Measurements from ENCODE around the gene TRAIP. TPM values are rescaled to one million over a fixed set of nuclear protein-coding genes. Genes with fewer than 3 reads are reported as not detected.
"Not testable (repeated sequence)": the region's sequence is repeated elsewhere in the genome, so short reads cannot be mapped to it uniquely, and the experiment has no call there.

The TRAIP gene
- total RNA-seq, 6 experiments from 2014 or later: 3.4 to 7.5 (median 6.3) TPM

DNA sequence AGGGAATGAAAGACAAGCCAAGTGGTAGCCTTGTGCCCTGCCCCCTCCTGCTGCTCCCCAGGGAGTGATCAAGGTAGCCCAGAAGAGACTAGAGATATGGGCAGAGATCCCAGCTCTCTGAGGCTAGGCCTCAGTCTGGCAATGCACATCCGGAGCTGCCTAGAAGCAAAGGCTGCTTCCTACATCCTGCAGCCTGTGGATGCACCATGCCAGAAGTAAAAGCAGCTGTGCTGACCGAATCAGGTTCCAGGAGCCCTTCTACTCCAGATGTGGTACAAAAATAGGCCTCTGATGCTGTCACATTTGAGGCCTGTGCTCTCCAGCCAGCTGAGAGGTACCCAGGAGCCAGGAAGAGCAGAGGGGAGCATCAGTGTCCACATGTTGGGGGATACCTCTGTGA lies 16.0 kb downstream of the TRAIP start:
- TF ChIP-seq, protein P1, sequence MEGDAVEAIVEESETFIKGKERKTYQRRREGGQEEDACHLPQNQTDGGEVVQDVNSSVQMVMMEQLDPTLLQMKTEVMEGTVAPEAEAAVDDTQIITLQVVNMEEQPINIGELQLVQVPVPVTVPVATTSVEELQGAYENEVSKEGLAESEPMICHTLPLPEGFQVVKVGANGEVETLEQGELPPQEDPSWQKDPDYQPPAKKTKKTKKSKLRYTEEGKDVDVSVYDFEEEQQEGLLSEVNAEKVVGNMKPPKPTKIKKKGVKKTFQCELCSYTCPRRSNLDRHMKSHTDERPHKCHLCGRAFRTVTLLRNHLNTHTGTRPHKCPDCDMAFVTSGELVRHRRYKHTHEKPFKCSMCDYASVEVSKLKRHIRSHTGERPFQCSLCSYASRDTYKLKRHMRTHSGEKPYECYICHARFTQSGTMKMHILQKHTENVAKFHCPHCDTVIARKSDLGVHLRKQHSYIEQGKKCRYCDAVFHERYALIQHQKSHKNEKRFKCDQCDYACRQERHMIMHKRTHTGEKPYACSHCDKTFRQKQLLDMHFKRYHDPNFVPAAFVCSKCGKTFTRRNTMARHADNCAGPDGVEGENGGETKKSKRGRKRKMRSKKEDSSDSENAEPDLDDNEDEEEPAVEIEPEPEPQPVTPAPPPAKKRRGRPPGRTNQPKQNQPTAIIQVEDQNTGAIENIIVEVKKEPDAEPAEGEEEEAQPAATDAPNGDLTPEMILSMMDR (IDR thresholded peaks at IDR 0.05): no peak
- Mint-ChIP-seq H3K4me3 (no peak overlapping the region), H3K9me3 (no peaks in the 10 kb centered on the region), H3K27me3 (ENCODE audit: insufficient read depth) (no peaks in the 10 kb centered on the region; the same call in 1 of the 2 replicates), H3K4me1 (ENCODE audit: low read depth) (peaks cover 25% of the 10 kb centered on the region), H3K36me3 (ENCODE audit: low read depth) (no peaks in the 10 kb centered on the region), H3K27ac (no peak overlapping the region)
- DNase-seq: no peak

DNA sequence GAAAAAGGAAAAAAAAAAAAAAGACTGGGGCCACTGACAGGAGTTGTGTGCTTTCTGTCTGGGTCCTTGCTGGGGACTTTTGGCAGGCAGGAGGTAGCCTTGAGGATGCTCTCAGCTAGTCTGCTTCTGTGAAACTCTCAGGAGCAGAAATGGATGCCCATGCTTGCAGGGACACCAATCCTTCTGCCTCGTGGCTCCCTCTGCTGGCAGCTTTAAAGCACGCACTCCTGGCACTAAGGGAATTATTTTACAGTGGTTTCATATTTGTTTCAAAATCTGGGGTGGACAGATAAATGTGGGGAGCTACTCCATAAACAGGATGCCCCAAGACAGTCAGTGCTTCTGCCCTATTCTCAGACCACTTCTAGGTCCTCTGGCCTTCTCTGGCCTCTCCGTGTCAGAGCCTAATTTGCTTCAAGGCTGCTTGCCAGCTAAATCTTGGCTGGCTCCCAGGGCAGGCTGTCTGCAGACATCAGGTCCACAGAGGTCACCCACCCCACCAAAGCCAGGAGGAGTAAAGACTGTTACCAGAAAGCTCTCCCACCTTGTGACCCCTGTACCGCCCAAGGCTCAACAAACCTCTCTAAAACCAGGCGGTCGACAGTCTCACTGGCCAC lies 17.1 kb downstream of the TRAIP start:
- H3K9me3 Mint-ChIP-seq: no peaks in the 10 kb centered on the region
- H3K27ac Mint-ChIP-seq: no peak overlapping the region
- peaks cover 18% of the 10 kb centered on the region for H3K4me1 Mint-ChIP-seq (ENCODE audit: low read depth)
- peak; percentile 68 for DNase-seq
- no peak overlapping the region for H3K4me3 Mint-ChIP-seq
- no peaks in the 10 kb centered on the region for H3K36me3 Mint-ChIP-seq (ENCODE audit: low read depth)
- TF ChIP-seq, protein P1 (IDR thresholded peaks at IDR 0.05): peak; percentile 94
- no peaks in the 10 kb centered on the region; the same call in 1 of the 2 replicates for H3K27me3 Mint-ChIP-seq (ENCODE audit: insufficient read depth)

- TF ChIP-seq, protein P1 (IDR thresholded peaks at IDR 0.05): no peak
Observed at GRCh38 chr3:49831341-49831740, 25.0 kb downstream of the TRAIP start.

GRCh38 chr3:49826016-49826415 lies 30.3 kb downstream of the TRAIP start:
- Mint-ChIP-seq H3K27ac (no peak overlapping the region), H3K27me3 (ENCODE audit: insufficient read depth) (peaks cover 2% of the 10 kb centered on the region), H3K9me3 (no peaks in the 10 kb centered on the region), H3K36me3 (ENCODE audit: low read depth) (no peaks in the 10 kb centered on the region), H3K4me3 (no peak overlapping the region), H3K4me1 (ENCODE audit: low read depth) (no peaks in the 10 kb centered on the region)
- TF ChIP-seq, protein P1 (IDR thresholded peaks at IDR 0.05): no peak
- no peak for DNase-seq

More at GRCh38 chr3:49831341-49831740, 25.0 kb downstream of the TRAIP start:
- H3K27me3 Mint-ChIP-seq (ENCODE audit: insufficient read depth): peaks cover 1% of the 10 kb centered on the region
- DNase-seq: no peak
- H3K4me1 Mint-ChIP-seq (ENCODE audit: low read depth): no peaks in the 10 kb centered on the region
- no peak overlapping the region for H3K4me3 Mint-ChIP-seq
- H3K9me3 Mint-ChIP-seq: no peaks in the 10 kb centered on the region
- H3K27ac Mint-ChIP-seq: no peak overlapping the region
- H3K36me3 Mint-ChIP-seq (ENCODE audit: low read depth): no peaks in the 10 kb centered on the region

- not testable (repeated sequence) for H3K27me3 Mint-ChIP-seq (ENCODE audit: insufficient read depth); H3K36me3 Mint-ChIP-seq (ENCODE audit: low read depth); H3K4me1 Mint-ChIP-seq (ENCODE audit: low read depth); H3K4me3 Mint-ChIP-seq; H3K27ac Mint-ChIP-seq; DNase-seq; H3K9me3 Mint-ChIP-seq
Observed at GRCh38 chr3:49823131-49823530, 33.2 kb downstream of the TRAIP start.

DNA sequence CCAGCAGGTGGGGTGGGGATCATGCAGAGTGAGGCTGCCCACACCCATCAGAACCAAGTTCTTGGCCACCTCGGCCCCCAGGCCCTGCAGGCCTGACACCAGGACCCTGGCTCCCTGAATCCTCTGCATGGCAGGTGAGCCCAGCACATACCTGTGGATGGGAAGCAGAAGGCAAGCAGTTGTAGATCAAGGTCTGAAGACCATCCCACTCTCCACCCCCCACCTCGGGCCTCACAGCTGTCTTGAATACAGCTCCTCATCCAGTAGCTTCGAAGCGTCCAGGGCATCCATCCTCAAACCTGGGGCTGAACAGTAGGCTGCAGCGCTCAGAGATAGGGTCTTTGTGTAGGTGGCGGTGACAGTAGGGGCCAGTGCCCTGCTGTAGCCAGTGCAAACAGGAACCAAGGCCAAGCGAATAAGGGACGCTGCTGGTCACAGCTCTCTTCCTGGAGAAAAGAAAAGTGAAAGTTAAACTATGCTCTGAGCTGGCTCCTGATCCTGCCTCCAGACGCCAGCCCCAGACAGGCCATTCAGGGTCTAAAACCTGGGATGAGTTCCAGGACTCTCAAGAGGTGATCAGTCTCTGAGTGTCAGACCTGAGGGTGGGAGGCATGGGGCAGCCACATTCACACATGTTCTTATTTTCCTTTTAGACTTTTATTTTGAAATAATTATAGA lies 42.7 kb downstream of the TRAIP start, which contains the start of gene UBA7:
Gene UBA7, minus strand, starts transcription at position 457 of the 678 bp plus-strand sequence. Its CDS starts 166 bp downstream, at position 291.
- TF ChIP-seq, protein P1 (IDR thresholded peaks at IDR 0.05): no peak
- H3K4me3 Mint-ChIP-seq: peak within 1 kb of the TSS; percentile 92
- H3K27ac Mint-ChIP-seq: peak within 1 kb of the TSS; percentile 88
- peak; percentile 38 for DNase-seq
- H3K4me1 Mint-ChIP-seq (ENCODE audit: low read depth): peaks cover 24% of the 10 kb centered on the region
- H3K36me3 Mint-ChIP-seq (ENCODE audit: low read depth): no peaks in the 10 kb centered on the region; the same call in 1 of the 2 replicates
- H3K9me3 Mint-ChIP-seq: no peaks in the 10 kb centered on the region
- H3K27me3 Mint-ChIP-seq (ENCODE audit: insufficient read depth): no peaks in the 10 kb centered on the region; the same call in none of the 2 replicates
